Lung (tissue), 12 donors: ENCODE results near the gene DOCK8. TPM values are rescaled to one million over a fixed set of nuclear protein-coding genes. Genes with fewer than 3 reads are reported as not detected.

Experiments
- ATAC-seq: fragments of 200-7000 bp; cut with Tn5 transposase; one replicate; pipeline ENCODE4 v1.9.1; 2020; ENCODE audit warnings: moderate number of reproducible peaks; ENCODE audit not compliant: insufficient read depth, low FRiP score
- DNase-seq, 3 donors: peaks; one replicate each; pipeline ENCODE4 v3.0.0-alpha.2; 2013 to 2017
- H3K27ac ChIP-seq, 2 donors: one replicate each; pipeline ENCODE4 v1.5.1; 2013; ENCODE audit warnings: mild to moderate bottlenecking in 2 of 2, moderate library complexity in 2 of 2, control low read depth in 1 of 2, inconsistent platforms in 1 of 2, low read depth in 1 of 2, low read length in 1 of 2
- H3K27me3 ChIP-seq, 3 donors: one replicate each; pipeline ENCODE4 v1.5.1; 2013; ENCODE audit warnings: low read length in 2 of 3; ENCODE audit not compliant: control insufficient read depth in 3 of 3, insufficient read depth in 3 of 3
- H3K36me3 ChIP-seq, 4 donors: one replicate each; pipeline ENCODE4 v1.5.1; 2013; ENCODE audit warnings: low read length in 4 of 4, mild to moderate bottlenecking in 1 of 4, moderate library complexity in 1 of 4; ENCODE audit not compliant: control insufficient read depth in 4 of 4, insufficient read depth in 4 of 4
- H3K4me1 ChIP-seq, 5 donors: one replicate each; pipeline ENCODE4 v1.5.1; 2013; ENCODE audit warnings: low read length in 5 of 5, mild to moderate bottlenecking in 2 of 5, moderate library complexity in 1 of 5; ENCODE audit not compliant: control insufficient read depth in 5 of 5, insufficient read depth in 5 of 5
- H3K4me3 ChIP-seq: one replicate; pipeline ENCODE4 v1.5.1; 2013; ENCODE audit warnings: mild to moderate bottlenecking, control low read depth, moderate library complexity
- H3K9ac ChIP-seq, 2 donors: one replicate each; pipeline ENCODE4 v1.5.1; 2013; ENCODE audit warnings: low read length in 2 of 2, control low read depth in 1 of 2; ENCODE audit not compliant: insufficient read depth in 1 of 2
- H3K9me3 ChIP-seq, 4 donors: one replicate each; pipeline ENCODE4 v1.5.1; 2013; ENCODE audit warnings: low read length in 3 of 4, mild to moderate bottlenecking in 1 of 4, moderate library complexity in 1 of 4; ENCODE audit not compliant: control insufficient read depth in 4 of 4, insufficient read depth in 3 of 4
- WGBS, 2 donors: extraction: QIAGEN DNeasy Blood & Tissue Kit; methylation state at CpG; one replicate each; pipeline ENCODE4 v1.1.7; 2013; 5-methylcytosine and 5-hydroxymethylcytosine counted together
- polyA plus RNA-seq, 2 donors: library from polyadenylated mRNA; stranded (reverse); fragments of 200-250 nt; gene quantifications; one replicate each; pipeline ENCODE4 v1.2.1, GENCODE V29; 2013
- total RNA-seq, 2 donors: library from RNA; depleted of rRNA in 1 of 2; stranded (reverse); fragments of >200 nt in 1 of 2; gene quantifications; one replicate each; pipeline ENCODE4 v1.2.1, GENCODE V29; 2014 to 2021
- TF ChIP-seq, protein P1 (sequence below): IDR thresholded peaks from 2 replicates; pipeline ENCODE4 v1.5.1; 2012; ENCODE audit warnings: mild to moderate bottlenecking; ENCODE audit errors: control extremely low read depth, extremely low read depth
- donor health status: control.
- donor health status: control.
- donor health status: Bipolar disorder and iron deficiency.
- donor health status: healthy.
- donor health status: DM: yes; HTN: yes; CAD: no.

Gene DOCK8
- total and polyA plus RNA-seq, 4 donors: 9.6 to 75.1 (median 27.3) TPM

DNA sequence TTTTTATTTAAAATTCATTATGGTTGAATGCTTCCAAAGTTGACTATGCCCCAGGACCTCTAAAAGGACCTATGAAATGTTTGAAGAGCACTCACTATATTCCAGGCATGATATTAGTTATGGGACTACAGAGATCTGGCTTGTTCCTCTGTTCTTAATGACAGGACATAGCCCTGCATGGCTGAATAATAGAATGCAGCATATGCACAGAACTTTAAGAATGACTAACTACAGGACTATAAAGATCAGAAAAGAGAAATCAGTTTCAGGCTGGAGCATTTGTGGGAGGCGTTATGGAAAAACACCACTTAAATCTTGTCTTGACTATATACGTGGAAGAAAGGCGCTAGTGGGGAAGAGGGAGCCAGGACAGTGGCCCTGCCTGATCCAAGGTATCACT lies 239.2 kb downstream of the DOCK8 start:
- H3K27ac ChIP-seq: no peak overlapping the region
- no peaks in the 10 kb centered on the region for H3K27me3 ChIP-seq
- WGBS, 2 donors: 93 to 94% methylated on average over 3 of the region's 3 CpGs
- H3K4me1 ChIP-seq: peaks cover 0 to 2% (median 0%) of the 10 kb centered on the region in 5 donors
- ATAC-seq (no peak), DNase-seq (no peak)
- H3K4me3 ChIP-seq: no peak overlapping the region
- H3K36me3 ChIP-seq: no peaks in the 10 kb centered on the region
- H3K9me3 ChIP-seq: no peaks in the 10 kb centered on the region
- H3K9ac ChIP-seq: no peak overlapping the region
- TF ChIP-seq, protein P1, sequence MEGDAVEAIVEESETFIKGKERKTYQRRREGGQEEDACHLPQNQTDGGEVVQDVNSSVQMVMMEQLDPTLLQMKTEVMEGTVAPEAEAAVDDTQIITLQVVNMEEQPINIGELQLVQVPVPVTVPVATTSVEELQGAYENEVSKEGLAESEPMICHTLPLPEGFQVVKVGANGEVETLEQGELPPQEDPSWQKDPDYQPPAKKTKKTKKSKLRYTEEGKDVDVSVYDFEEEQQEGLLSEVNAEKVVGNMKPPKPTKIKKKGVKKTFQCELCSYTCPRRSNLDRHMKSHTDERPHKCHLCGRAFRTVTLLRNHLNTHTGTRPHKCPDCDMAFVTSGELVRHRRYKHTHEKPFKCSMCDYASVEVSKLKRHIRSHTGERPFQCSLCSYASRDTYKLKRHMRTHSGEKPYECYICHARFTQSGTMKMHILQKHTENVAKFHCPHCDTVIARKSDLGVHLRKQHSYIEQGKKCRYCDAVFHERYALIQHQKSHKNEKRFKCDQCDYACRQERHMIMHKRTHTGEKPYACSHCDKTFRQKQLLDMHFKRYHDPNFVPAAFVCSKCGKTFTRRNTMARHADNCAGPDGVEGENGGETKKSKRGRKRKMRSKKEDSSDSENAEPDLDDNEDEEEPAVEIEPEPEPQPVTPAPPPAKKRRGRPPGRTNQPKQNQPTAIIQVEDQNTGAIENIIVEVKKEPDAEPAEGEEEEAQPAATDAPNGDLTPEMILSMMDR: no peak

DNA sequence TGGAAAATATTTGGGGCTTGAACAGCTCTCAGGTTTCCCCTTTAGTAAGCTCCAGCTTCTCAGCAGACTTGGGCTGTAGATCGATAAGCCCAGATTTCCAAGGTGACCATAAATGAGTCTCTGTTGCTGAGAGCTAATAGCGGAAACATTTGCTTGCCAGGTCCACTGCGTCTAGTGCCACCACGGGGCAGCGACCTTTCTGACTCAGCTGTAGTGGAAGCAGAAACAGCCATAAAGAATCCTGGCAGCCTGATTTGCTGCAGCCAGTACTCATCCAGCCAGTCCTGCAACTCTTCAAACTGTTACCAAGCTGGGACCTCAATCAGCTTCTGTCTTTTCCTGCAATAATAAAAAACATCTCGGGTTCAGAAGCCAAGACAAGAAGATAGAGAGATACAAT lies 241.7 kb downstream of the DOCK8 start:
- DNase-seq (no peak), ATAC-seq (no peak)
- no peaks in the 10 kb centered on the region for H3K9me3 ChIP-seq
- TF ChIP-seq, protein P1: no peak
- H3K27me3 ChIP-seq: no peaks in the 10 kb centered on the region
- H3K9ac ChIP-seq: no peak overlapping the region
- peaks cover 0 to 3% (median 0%) of the 10 kb centered on the region in 5 donors for H3K4me1 ChIP-seq
- H3K4me3 ChIP-seq: no peak overlapping the region
- WGBS, 2 donors: 78 to 91% methylated on average over 6 of the region's 6 CpGs
- no peaks in the 10 kb centered on the region for H3K36me3 ChIP-seq
- H3K27ac ChIP-seq: peak overlapping the region in 1 of 2 donors; percentile 61

DNA sequence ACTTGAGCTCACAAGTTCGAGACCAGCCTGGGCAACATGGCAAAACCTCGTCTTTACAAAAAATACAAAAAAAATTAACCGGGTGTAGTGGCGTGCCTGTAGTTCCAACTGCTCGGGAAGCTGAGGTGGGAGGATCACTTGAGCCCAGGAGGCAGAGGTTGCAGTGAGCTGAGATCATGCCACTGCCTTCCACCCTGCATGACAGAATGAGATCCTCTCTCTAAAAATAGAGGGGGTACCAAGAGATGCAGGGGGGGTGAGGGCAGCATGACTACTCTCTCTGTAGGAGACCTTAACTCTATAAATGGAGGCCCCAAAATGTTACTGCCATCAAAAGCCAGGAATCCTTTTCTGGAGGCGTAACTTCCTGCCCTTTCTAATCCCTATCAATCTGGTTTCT lies 243.9 kb downstream of the DOCK8 start:
- DNase-seq: no peak
- no peaks in the 10 kb centered on the region for H3K9me3 ChIP-seq
- H3K4me3 ChIP-seq: no peak overlapping the region
- TF ChIP-seq, protein P1: no peak
- 90 to 93% methylated on average over 6 of the region's 6 CpGs for WGBS, 2 donors
- no peaks in the 10 kb centered on the region for H3K27me3 ChIP-seq
- ATAC-seq: no peak
- H3K4me1 ChIP-seq: peaks cover 0 to 3% (median 0%) of the 10 kb centered on the region in 5 donors
- H3K9ac ChIP-seq: no peak overlapping the region
- peaks cover 0 to 3% (median 0%) of the 10 kb centered on the region in 4 donors for H3K36me3 ChIP-seq
- no peak overlapping the region for H3K27ac ChIP-seq
